Smooth muscle cell of the umbilical artery (primary cell): ENCODE measurements around the gene LSP1. TPM values are rescaled to one million over a fixed set of nuclear protein-coding genes. Genes with fewer than 3 reads are reported as not detected.

ENCODE experiments used
- total RNA-seq: library from RNA; depleted of rRNA; stranded (reverse); fragments of >200 nt; gene quantifications from 2 replicates; pipeline ENCODE4 v1.2.3, GENCODE V29; 2014

The LSP1 gene
- 2.0 and 2.7 TPM in 2 replicates for total RNA-seq

GRCh38 chr11:1852877-1853276, at the start of gene LSP1:
Gene LSP1 (plus strand): TSS chr11:1853084. CDS start chr11:1853145, 61 bp downstream.

GRCh38 chr11:1834779-1835670, 17.9 kb upstream of the LSP1 start, which contains the start of gene SYT8:
Gene SYT8 (plus strand): TSS chr11:1834990. CDS start chr11:1835106, 116 bp downstream.

GRCh38 chr11:1838426-1839144, 14.3 kb upstream of the LSP1 start, which contains the start of gene TNNI2:
Gene TNNI2 (plus strand): TSS chr11:1838981. CDS start chr11:1839697, 716 bp downstream.

GRCh38 chr11:1891831-1892115, 38.9 kb downstream of the LSP1 start, which contains the start of gene PRR33:
Gene PRR33 (minus strand): TSS chr11:1891895. CDS start chr11:1890584, 1,311 bp downstream.

GRCh38 chr11:1919391-1920127, 66.7 kb downstream of the LSP1 start, which contains the start of gene TNNT3:
Gene TNNT3 (plus strand): TSS chr11:1919703. CDS start chr11:1922875, 3,172 bp downstream.

Other genes starting within 250 kb of the LSP1 start
- not detected in 2 replicates for gene KRTAP5-3, start 244.6 kb upstream of the LSP1 start, total RNA-seq
- not detected in 2 replicates for gene KRTAP5-4, start 230.9 kb upstream of the LSP1 start, total RNA-seq
- not detected in 2 replicates for gene KRTAP5-5, start 223.3 kb upstream of the LSP1 start, total RNA-seq
- not detected in 2 replicates for gene KRTAP5-6, start 155.9 kb upstream of the LSP1 start, total RNA-seq
- gene IFITM10, start 102.5 kb upstream of the LSP1 start, total RNA-seq, result 1.0 and 1.5 TPM in 2 replicates
- gene CTSD, start 89.2 kb upstream of the LSP1 start, total RNA-seq, result 263 and 424 TPM in 2 replicates
- not detected in 2 replicates for gene SYT8, start 18.1 kb upstream of the LSP1 start, total RNA-seq
- not detected in 2 replicates for gene TNNI2, start 14.1 kb upstream of the LSP1 start, total RNA-seq
- gene PRR33, start 38.8 kb downstream of the LSP1 start, total RNA-seq, result not detected in 2 replicates
- not detected in 2 replicates for gene TNNT3, start 66.6 kb downstream of the LSP1 start, total RNA-seq
- gene MRPL23, start 94.2 kb downstream of the LSP1 start, total RNA-seq, result 40.4 and 48.7 TPM in 2 replicates
- 4.6 and 70.7 TPM in 2 replicates for gene H19, start 144.8 kb downstream of the LSP1 start, total RNA-seq